GM18870 (cell line): Measurements from ENCODE around the gene OR5H2.
"Not testable (repeated sequence)": the region's sequence is repeated elsewhere in the genome, so short reads cannot be mapped to it uniquely, and the experiment has no call there.

Source experiments
- ATAC-seq: cut with Tn5 transposase; IDR thresholded peaks from one replicate; pipeline ENCODE4 v1.9.1; 2021; ENCODE audit warnings: moderate library complexity; ENCODE audit not compliant: unreplicated experiment

The OR5H2 gene

DNA sequence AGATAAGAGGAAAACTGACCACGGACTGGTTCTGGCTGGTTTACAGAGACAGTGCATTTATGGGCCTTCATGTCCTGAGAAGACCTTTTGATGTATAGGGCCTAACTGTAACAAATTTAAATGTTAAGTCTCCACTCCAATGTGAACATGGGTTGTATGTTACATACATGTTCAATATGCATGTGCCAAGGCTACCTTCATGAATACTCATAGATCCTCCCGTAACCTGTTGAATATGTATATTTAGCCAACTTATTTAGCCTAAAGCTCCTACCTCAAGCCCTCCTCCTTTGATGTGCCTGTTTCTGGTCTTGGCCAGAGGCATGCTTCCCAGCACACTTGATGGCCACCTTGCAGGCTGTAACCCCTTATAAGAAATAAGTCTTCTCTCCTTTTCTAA is at the start of gene OR5H2:
Gene OR5H2 (plus strand): TSS at position 301 of the 400 bp plus-strand sequence. CDS start 398 bp downstream, outside the sequence.
- ATAC-seq = no peak

DNA sequence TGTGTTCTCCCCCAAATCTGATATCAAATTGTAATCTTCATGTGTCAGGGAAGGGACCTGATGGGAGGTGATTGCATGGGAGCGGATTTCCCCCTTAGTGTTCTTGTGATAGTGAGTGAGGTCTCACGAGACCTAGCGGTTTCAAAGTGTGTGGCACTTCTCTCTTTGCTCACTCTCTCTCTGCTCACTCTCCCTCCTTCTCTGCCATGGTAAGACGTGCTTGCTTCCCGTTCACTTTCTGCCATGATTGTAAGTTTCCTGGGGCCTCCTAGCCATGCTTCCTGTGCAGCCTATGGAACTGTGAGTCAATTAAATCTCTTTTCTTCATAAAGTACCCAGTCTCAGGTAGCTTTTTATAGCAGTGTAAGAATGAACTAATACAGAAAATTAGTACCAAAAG is 48.8 kb upstream of the OR5H2 start:
- ATAC-seq = no peak

- ATAC-seq = no peak
Measured at GRCh38 chr3:98240131-98240530, 42.2 kb upstream of the OR5H2 start.

- no peak for ATAC-seq
Measured at GRCh38 chr3:98242155-98242554, 40.1 kb upstream of the OR5H2 start.

GRCh38 chr3:98243843-98244242 is 38.5 kb upstream of the OR5H2 start:
- no peak for ATAC-seq

- no peak for ATAC-seq
Measured at GRCh38 chr3:98246142-98246541, 36.2 kb upstream of the OR5H2 start.

DNA sequence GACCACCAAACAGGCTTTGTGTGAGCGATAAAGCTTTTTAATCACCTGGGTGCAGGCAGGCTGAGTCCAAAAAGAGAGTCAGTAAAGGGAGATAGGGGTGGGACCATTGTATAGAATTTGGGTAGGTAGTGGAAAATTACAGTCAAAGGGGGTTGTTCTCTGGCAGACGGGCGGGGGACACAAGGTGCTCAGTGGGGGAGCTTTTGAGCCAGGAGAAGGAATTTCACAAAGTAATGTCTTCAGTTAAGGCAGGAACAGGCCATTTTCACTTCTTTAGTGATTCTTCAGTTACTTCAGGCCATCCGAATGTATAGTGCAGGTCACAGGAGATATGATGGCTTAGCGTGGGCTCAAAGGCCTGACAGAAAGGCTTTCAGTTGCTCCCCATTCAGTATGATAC is 26.3 kb upstream of the OR5H2 start:
- not testable (repeated sequence) for ATAC-seq

GRCh38 chr3:98259707-98260106 is 22.6 kb upstream of the OR5H2 start:
- no peak for ATAC-seq

- no peak for ATAC-seq
Measured at GRCh38 chr3:98262046-98262445, 20.3 kb upstream of the OR5H2 start.

DNA sequence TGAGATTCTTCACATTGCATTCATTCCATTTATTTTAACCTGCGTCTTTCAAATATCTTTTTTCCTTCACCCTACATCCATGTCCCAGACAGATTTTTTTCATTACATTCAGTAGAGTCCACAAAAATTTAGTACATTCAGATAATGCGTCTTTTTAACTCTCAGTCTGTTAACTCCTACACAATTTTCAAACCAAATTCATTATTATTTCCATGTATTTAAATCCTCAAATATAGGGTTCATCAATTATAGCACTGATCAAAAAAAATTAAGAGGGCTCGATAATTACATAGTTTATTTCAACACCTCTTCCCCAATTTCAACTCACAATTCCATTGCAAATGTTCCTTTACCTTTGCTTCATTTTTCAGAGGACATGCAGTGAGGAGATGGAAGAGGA is 18.4 kb upstream of the OR5H2 start, which contains the start of gene OR5H6:
Gene OR5H6 (plus strand): TSS at position 301 of the 400 bp plus-strand sequence. CDS start 89 bp downstream, at position 390.
- no peak for ATAC-seq

- ATAC-seq = no peak
Measured at GRCh38 chr3:98269846-98270245, 12.5 kb upstream of the OR5H2 start.

GRCh38 chr3:98272126-98272525 is 10.2 kb upstream of the OR5H2 start:
- ATAC-seq = no peak

- ATAC-seq = no peak
Measured at GRCh38 chr3:98274914-98275313, 7.4 kb upstream of the OR5H2 start.

DNA sequence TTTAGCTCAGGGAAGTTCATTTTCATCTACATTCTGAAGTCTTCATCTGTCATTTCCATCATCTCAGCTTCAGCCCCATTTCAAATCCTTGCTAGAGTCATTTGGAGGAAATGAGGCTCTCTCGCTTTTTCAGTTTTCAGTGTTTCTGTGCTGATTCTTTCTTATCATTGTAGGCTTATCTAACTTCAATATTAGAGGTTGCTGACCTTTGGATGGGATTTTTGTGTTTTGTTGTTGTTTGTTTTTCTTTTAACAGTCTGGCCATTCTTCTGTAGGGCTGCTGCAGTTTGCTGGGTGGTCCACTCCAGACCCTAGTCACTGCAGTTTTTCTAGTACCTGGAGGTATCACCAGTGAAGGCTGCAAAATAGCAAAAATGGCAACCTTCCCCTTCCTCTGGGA is 8.6 kb downstream of the OR5H2 start:
- ATAC-seq = no peak

- no peak for ATAC-seq
Measured at GRCh38 chr3:98291332-98291957, 9.1 kb downstream of the OR5H2 start.

GRCh38 chr3:98322101-98322500 is 39.8 kb downstream of the OR5H2 start:
- no peak for ATAC-seq

- ATAC-seq = no peak
Measured at GRCh38 chr3:98322686-98323085, 40.4 kb downstream of the OR5H2 start.

GRCh38 chr3:98323425-98323824 is 41.1 kb downstream of the OR5H2 start:
- ATAC-seq = no peak

DNA sequence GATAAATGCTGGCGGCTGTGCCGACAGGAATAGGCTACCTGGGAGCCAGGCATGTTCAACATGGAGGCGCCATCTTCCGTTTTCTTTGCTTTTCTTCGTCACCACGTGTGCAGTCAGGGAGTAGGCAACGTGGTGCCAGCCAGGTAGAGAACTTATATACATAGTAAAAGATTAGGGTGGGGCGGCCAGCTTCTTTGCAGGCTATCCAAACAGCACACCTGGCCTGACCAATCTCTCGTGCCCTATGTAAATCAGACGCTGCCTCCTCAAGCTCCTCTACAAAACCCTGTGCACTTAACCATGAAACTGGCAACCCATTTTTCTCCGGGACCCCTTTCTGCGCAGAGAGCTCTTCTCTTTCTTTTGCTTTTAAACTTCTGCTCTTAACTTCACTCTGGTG is 42.8 kb downstream of the OR5H2 start:
- ATAC-seq = no peak

DNA sequence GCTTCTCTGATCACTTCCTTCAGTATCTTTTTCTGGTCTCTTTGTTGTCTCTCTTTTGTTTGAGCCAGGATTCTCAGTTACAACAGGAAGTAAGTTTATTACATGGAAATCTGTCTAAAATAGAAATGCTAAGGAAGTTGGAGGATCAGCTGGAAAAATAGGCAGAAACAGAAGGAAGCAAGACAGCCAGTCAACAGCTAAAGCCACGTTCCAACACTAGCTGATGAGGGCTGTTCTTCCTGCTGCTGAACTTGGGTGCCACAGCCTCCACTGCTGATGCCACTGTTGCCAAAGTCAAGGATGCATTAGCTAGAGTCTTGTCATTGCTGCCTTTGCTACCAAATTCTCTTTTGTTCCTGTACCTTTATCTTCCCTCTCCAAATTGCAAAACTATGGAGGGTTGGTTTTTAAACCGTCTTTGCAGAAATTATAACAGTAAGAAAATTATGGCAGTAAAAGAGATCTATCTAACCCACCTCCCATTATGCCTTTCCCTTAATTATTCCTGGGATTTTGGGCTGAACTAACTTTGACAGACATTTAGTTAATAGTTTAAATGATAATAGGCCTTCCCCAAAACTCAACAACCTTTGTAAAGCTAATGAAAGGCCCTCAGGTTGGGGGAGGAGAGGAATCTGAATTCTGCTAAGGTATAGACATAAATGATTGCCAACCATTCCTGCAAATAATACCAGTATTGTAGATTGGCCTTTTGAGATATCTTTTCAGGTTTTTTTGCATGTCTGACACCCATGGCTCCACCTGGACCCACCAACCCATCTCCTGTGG is 44.0 kb downstream of the OR5H2 start:
- no peak for ATAC-seq

DNA sequence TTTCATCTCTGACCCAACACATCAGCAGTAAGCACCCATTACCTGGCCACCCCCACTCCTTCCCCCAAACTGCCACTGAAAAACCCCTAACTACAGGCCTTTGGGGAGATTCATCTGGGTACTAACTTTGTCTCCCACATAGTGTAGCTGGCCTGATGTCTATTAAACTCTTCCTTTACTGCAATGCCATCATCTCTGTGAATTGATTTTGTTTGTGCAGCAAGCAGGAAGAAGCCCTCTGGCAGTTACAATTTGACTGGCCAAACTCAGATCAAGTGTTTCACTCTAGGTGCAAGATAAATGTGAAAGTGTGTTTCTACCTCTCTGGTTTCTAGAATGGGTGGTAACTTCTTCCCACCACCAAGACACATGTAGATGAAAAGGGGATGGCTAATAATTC is 44.6 kb downstream of the OR5H2 start:
- ATAC-seq = peak; percentile 65

DNA sequence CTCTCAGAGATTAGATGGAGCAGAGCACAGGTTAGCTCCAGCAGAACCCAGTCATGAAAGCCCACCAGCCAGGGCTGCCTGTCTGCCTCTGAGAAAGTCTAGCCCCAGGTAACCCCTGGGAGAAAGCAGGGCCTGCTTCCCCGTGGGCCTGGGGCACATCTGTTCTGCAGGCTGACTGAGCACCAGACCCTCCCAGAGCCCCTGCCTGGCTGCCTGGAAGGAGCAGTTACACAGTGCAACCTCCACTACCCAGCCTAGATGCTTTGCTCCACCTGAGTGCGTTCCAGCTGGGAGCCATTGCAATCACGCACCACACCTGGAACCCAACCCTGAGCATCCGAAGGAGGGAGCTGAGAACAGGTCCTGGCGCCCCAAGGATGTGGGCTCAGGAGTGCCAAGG is 46.6 kb downstream of the OR5H2 start:
- ATAC-seq = no peak
